ENCODE measurements around the gene POU5F1. TPM values are rescaled to one million over a fixed set of nuclear protein-coding genes. Genes with fewer than 3 reads are reported as not detected.
A peak's percentile ranks its signal among the peaks of the same experiment; 100 is the strongest.

Gene POU5F1
- total and polyA plus RNA-seq, 2 donors (not counting 1 experiment from before 2014, with no cell fraction given) = under 0.01 TPM; not detected in 1

DNA sequence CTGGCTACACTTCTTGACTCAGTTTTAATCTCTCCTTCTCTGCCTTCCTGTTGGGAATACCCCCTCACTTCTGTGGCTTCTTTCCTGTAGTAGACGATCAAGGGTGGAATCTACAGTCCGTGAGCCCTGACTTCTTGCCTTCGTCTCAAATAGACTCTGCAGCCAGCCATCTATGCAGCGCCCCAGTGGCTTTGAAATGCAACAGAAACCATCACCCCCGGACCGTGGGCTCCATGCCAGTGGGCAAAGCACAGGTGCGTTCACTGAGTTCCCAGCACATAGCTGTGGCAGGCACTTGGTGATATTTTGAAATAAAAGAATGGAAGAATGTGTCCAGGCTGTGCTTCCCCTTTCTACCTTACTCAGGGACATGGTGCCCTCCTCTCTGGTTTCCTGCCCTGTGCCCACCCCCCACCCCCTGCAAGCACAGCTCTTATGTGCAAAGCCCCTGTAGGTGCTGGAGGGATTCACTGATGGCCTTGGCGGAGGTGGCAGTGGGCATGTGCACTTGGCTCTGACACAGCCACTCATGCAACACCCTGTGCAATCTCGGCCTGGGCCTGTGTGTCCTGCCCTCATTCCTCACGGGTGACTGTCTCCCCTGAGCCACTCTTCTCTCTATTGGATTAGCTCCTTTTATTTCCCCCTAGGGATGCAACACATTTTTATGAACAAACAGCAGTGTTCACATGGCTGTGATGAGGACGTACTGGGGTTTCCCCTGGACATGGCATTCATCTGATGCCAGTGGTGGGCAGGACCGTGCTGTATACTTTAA, 44.7 kb downstream of the POU5F1 start:
- H3K27ac ChIP-seq (ENCODE audit: insufficient read depth, low read length) = no peak overlapping the region
- H3K9me3 ChIP-seq (ENCODE audit: control insufficient read depth, insufficient read depth, low read depth, low read length) = no peaks in the 10 kb centered on the region
- peak in 1 of 2 donors; percentile 45 for DNase-seq (ENCODE audit: low read depth in 2 of 2)
- H2AFZ ChIP-seq (ENCODE audit: low read length) = no peak overlapping the region
- no peak for TF ChIP-seq CTCF (conservative IDR thresholded peaks at IDR 0.05 in 1 of 2, IDR thresholded peaks at IDR 0.05 in 1 of 2; ENCODE audit: low read depth in 1 of 2, low read length in 2 of 2)
- no peak for TF ChIP-seq EZH2 (IDR thresholded peaks at IDR 0.05; ENCODE audit: low read length, missing control alignments)
- no peak overlapping the region for H3K4me2 ChIP-seq (ENCODE audit: extremely low read depth, insufficient read depth, low read length)
- H4K20me1 ChIP-seq (ENCODE audit: control insufficient read depth, extremely low read depth, insufficient read depth, low read length) = no peaks in the 10 kb centered on the region
- H3K4me1 ChIP-seq (ENCODE audit: control insufficient read depth, extremely low read depth, insufficient read depth, low read length) = peaks cover 13% of the 10 kb centered on the region
- H3K79me2 ChIP-seq (ENCODE audit: control insufficient read depth, insufficient read depth, low read length) = no peaks in the 10 kb centered on the region
- H3K4me3 ChIP-seq (replicated peaks in 1 of 4; ENCODE audit: control extremely low read depth in 1 of 4, insufficient read depth in 1 of 4, low read depth in 3 of 4, low read length in 4 of 4) = no peak overlapping the region
- H3K36me3 ChIP-seq (ENCODE audit: control insufficient read depth, insufficient read depth, low read length) = no peaks in the 10 kb centered on the region
- peaks cover 9% of the 10 kb centered on the region for H3K27me3 ChIP-seq (ENCODE audit: control insufficient read depth, insufficient read depth, low read length)
- no peak overlapping the region for H3K9ac ChIP-seq (ENCODE audit: insufficient read depth, low read length)

GRCh38 chr6:31125162-31125561, 45.3 kb downstream of the POU5F1 start:
- TF ChIP-seq CTCF (conservative IDR thresholded peaks at IDR 0.05 in 1 of 2, IDR thresholded peaks at IDR 0.05 in 1 of 2; ENCODE audit: low read depth in 1 of 2, low read length in 2 of 2) (no peak), EZH2 (IDR thresholded peaks at IDR 0.05; ENCODE audit: low read length, missing control alignments) (no peak)
- Histone ChIP-seq H4K20me1 (ENCODE audit: control insufficient read depth, extremely low read depth, insufficient read depth, low read length) (no peaks in the 10 kb centered on the region), H3K79me2 (ENCODE audit: control insufficient read depth, insufficient read depth, low read length) (no peaks in the 10 kb centered on the region), H3K27ac (ENCODE audit: insufficient read depth, low read length) (no peak overlapping the region), H3K36me3 (ENCODE audit: control insufficient read depth, insufficient read depth, low read length) (no peaks in the 10 kb centered on the region), H3K4me3 (replicated peaks in 1 of 4; ENCODE audit: control extremely low read depth in 1 of 4, insufficient read depth in 1 of 4, low read depth in 3 of 4, low read length in 4 of 4) (no peak overlapping the region), H3K9ac (ENCODE audit: insufficient read depth, low read length) (no peak overlapping the region), H3K27me3 (ENCODE audit: control insufficient read depth, insufficient read depth, low read length) (peaks cover 9% of the 10 kb centered on the region), H3K4me2 (ENCODE audit: extremely low read depth, insufficient read depth, low read length) (no peak overlapping the region), H3K9me3 (ENCODE audit: control insufficient read depth, insufficient read depth, low read depth, low read length) (no peaks in the 10 kb centered on the region), H2AFZ (ENCODE audit: low read length) (no peak overlapping the region), H3K4me1 (ENCODE audit: control insufficient read depth, extremely low read depth, insufficient read depth, low read length) (peaks cover 13% of the 10 kb centered on the region)
- DNase-seq (ENCODE audit: low read depth in 2 of 2) = peak in 1 of 2 donors; percentile 82

DNA sequence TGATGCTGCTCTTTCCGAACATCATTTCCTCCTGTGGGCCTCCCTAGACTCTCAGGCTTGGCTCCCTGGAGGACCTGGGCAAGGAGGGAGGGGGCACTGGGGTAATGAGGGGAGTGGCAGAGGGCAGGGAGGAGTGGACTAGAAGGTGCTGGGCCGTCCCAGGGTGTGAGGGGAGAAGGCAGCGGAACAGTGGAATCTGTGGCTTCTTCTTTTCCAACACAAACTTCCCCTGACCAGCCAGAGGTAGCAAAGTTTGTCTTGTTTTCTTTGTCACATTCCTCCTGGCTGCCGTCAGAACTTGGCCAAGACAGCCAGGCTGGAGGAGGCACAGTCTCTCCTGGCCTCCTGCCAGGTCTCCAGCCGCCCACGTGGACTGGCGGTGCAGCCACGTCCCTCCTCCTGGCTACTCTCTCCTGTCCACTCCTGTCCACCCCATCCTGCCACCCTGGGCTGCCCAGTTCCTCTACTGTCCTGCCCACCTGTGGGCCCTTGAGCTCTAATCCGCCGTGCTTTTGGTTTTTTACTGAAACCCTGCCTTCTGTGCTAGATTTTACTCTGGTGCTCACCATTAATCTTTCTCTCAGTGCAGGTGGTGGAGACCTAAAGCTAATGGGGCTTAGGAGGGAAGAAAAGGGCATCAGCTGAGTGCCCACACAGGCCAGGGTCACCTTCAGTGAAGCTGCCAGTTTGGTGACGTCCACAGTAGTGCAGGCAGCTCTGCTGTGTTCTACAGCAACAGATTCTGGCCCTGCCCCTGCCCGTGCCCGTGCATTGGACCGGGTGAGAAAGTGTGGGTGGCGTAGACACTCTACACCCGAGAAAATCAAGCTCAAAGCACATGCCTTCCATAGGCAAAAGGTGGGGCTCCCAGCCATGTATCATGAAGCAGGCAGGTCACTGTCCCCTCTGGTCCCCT, 47.4 kb downstream of the POU5F1 start:
- Histone ChIP-seq H3K9ac (ENCODE audit: insufficient read depth, low read length) (peak overlapping the region; percentile 23), H2AFZ (ENCODE audit: low read length) (peak overlapping the region; percentile 46), H3K9me3 (ENCODE audit: control insufficient read depth, insufficient read depth, low read depth, low read length) (no peaks in the 10 kb centered on the region), H3K27ac (ENCODE audit: insufficient read depth, low read length) (peak overlapping the region; percentile 51), H3K4me1 (ENCODE audit: control insufficient read depth, extremely low read depth, insufficient read depth, low read length) (peaks cover 13% of the 10 kb centered on the region), H3K4me3 (replicated peaks in 1 of 4; ENCODE audit: control extremely low read depth in 1 of 4, insufficient read depth in 1 of 4, low read depth in 3 of 4, low read length in 4 of 4) (peak overlapping the region in 1 of 4 experiments; percentile 14), H3K79me2 (ENCODE audit: control insufficient read depth, insufficient read depth, low read length) (no peaks in the 10 kb centered on the region), H3K4me2 (ENCODE audit: extremely low read depth, insufficient read depth, low read length) (peak overlapping the region; percentile 44), H3K27me3 (ENCODE audit: control insufficient read depth, insufficient read depth, low read length) (peaks cover 3% of the 10 kb centered on the region), H4K20me1 (ENCODE audit: control insufficient read depth, extremely low read depth, insufficient read depth, low read length) (no peaks in the 10 kb centered on the region), H3K36me3 (ENCODE audit: control insufficient read depth, insufficient read depth, low read length) (no peaks in the 10 kb centered on the region)
- DNase-seq (ENCODE audit: low read depth in 2 of 2) = peak; percentile 52 to 89
- no peak for TF ChIP-seq EZH2 (IDR thresholded peaks at IDR 0.05; ENCODE audit: low read length, missing control alignments)
- no peak for TF ChIP-seq CTCF (conservative IDR thresholded peaks at IDR 0.05 in 1 of 2, IDR thresholded peaks at IDR 0.05 in 1 of 2; ENCODE audit: low read depth in 1 of 2, low read length in 2 of 2)

Measured in fibroblast of lung (primary cell).